A549 (cell line): ENCODE results near the gene ZNF557. TPM values are rescaled to one million over a fixed set of nuclear protein-coding genes. Genes with fewer than 3 reads are reported as not detected.

Experiments
- ATAC-seq, 2 experiments: fragments of 200-7000 bp in 1 of 2; fragments of >200 bp in 1 of 2; cut with Nextera tagmentation in 1 of 2; cut with Tn5 transposase in 1 of 2; 3 replicates each; pipeline versions ENCODE4 v1.8.0 to v1.9.1; 2018 to 2020; ENCODE audit warnings: mild to moderate bottlenecking in 1 of 2, moderate library complexity in 1 of 2
- CTCF ChIA-PET: fragments of 300-600 bp; sonication (Branson Sonifier 250); formaldehyde crosslinking; extraction: SDS; loops from one replicate; lab custom pipeline; 2021; ENCODE audit warnings: antibody characterized with exemption, inconsistent platforms; lab: Yijun Ruan, JAX
- POLR2A ChIA-PET: fragments of 350-600 bp; formaldehyde crosslinking; extraction: SDS; loops from one replicate; lab custom pipeline; 2021; ENCODE audit warnings: antibody characterized with exemption, inconsistent platforms; lab: Yijun Ruan, JAX
- DNase-seq, 2 experiments: peaks; one replicate each; pipeline versions ENCODE4 v3.0.0 to v3.0.0-alpha.2; 2011 to 2016; ENCODE audit warnings: low read depth in 1 of 2, low spot score in 1 of 2
- FAIRE-seq: peaks from 2 replicates; lab custom pipeline; 2011; peaks lifted over from hg19 to GRCh38; lab: Jason Lieb, UNC
- H3K27ac ChIP-seq, 2 experiments: fragments of >200 bp; sonication (Bioruptor Twin); formaldehyde crosslinking; 3 replicates each; pipeline ENCODE4 v1.5.1; 2016 to 2017
- H3K4me1 ChIP-seq: fragments of >200 bp; sonication (Bioruptor Twin); formaldehyde crosslinking; 3 replicates; pipeline ENCODE4 v1.6.1; 2016
- H3K4me2 ChIP-seq: fragments of >200 bp; sonication (Bioruptor Twin); formaldehyde crosslinking; 3 replicates; pipeline ENCODE4 v1.6.1; 2016
- H3K4me3 ChIP-seq: fragments of >200 bp; sonication (Bioruptor Twin); formaldehyde crosslinking; 3 replicates; pipeline ENCODE4 v1.5.1; 2016
- H3K9me3 ChIP-seq: fragments of >200 bp; sonication (Bioruptor Twin); formaldehyde crosslinking; 3 replicates; pipeline ENCODE4 v1.6.1; 2016
- CHD2 ChIP-seq: fragments of 150-350 bp; IDR thresholded peaks from 2 replicates; pipeline ENCODE4 v1.6.1; 2014; ENCODE audit warnings: low read length; ENCODE audit not compliant: partially characterized antibody
- EHMT2 ChIP-seq: fragments of 200-600 bp; sonication (generic); IDR thresholded peaks from 2 replicates; pipeline ENCODE4 v1.6.1; 2016; ENCODE audit warnings: antibody characterized with exemption, low read depth, mild to moderate bottlenecking, moderate library complexity
- EP300 ChIP-seq, 2 experiments: fragments of >200 bp; sonication (Bioruptor Twin); formaldehyde crosslinking; IDR thresholded peaks; 2 replicates in 1 of 2; 3 replicates in 1 of 2; pipeline ENCODE4 v1.6.1; 2016 to 2017
- FOSB ChIP-seq: fragments of 250-450 bp; sonication (Bioruptor Pico); IDR thresholded peaks from 2 replicates; pipeline ENCODE4 v1.5.0; 2020; ENCODE audit warnings: mild to moderate bottlenecking, moderate library complexity
- HOXB5 ChIP-seq: fragments of 250-450 bp; sonication (Bioruptor Pico); IDR thresholded peaks from 2 replicates; pipeline ENCODE4 v1.5.0; 2020; ENCODE audit warnings: mild to moderate bottlenecking, moderate library complexity
- KDM5A ChIP-seq: fragments of 200-600 bp; sonication (generic); IDR thresholded peaks from 2 replicates; pipeline ENCODE4 v1.6.1; 2016; ENCODE audit warnings: antibody characterized with exemption, mild to moderate bottlenecking
- MAZ ChIP-seq: fragments of 150-350 bp; IDR thresholded peaks from 2 replicates; pipeline ENCODE4 v1.6.1; 2014; ENCODE audit warnings: antibody characterized with exemption, low read depth, low read length, borderline replicate concordance
- SMC3 ChIP-seq: fragments of >200 bp; sonication (Bioruptor Twin); formaldehyde crosslinking; IDR thresholded peaks from 3 replicates; pipeline ENCODE4 v1.6.1; 2018; ENCODE audit warnings: inconsistent platforms
- TP53 ChIP-seq: fragments of 250-450 bp; sonication (Bioruptor Pico); IDR thresholded peaks from 2 replicates; pipeline ENCODE4 v1.5.0; 2021; ENCODE audit warnings: mild to moderate bottlenecking, moderate library complexity
- ZSCAN20 ChIP-seq: fragments of 250-450 bp; sonication (Bioruptor Pico); IDR thresholded peaks from 2 replicates; pipeline ENCODE4 v1.8.0; 2022; ENCODE audit warnings: mild to moderate bottlenecking, moderate library complexity
- WGBS: methylation state at CpG from one replicate; pipeline ENCODE4 v1.1.6; 2017; ENCODE audit errors: missing lambda C conversion rate; 5-methylcytosine and 5-hydroxymethylcytosine counted together
- polyA plus RNA-seq, 4 experiments: library from polyadenylated mRNA; depleted of rRNA in 3 of 4; stranded (reverse); fragments of >200 nt; fragmentation: RNase III in 1 of 4; extraction: RNeasy Plus Mini Kit Qiagen cat#74134 plus additional on column Dnase treatment in 1 of 4; gene quantifications; 2 replicates in 3 of 4; 3 replicates in 1 of 4; pipeline ENCODE4 v1.2.3, GENCODE V29; 2011 to 2017
- TF ChIP-seq, protein P1 (sequence below): IDR thresholded peaks from 2 replicates; pipeline ENCODE4 v1.6.1; 2012; ENCODE audit warnings: low read depth, borderline replicate concordance
- TF ChIP-seq, protein P2 (sequence below): IDR thresholded peaks from 2 replicates; pipeline ENCODE4 v1.6.1; 2012
- TF ChIP-seq, protein P3 (sequence below): fragments of >200 bp; sonication (Bioruptor Twin); formaldehyde crosslinking; IDR thresholded peaks from 3 replicates; pipeline ENCODE4 v1.5.1; 2016
- TF ChIP-seq, protein P4 (sequence below): fragments of 150-350 bp; IDR thresholded peaks from 2 replicates; pipeline ENCODE4 v1.6.1; 2014; ENCODE audit warnings: low read depth, mild to moderate bottlenecking, low read length
- TF ChIP-seq, protein P5 (sequence below): fragments of 200-600 bp; sonication (generic); IDR thresholded peaks from 2 replicates; pipeline ENCODE4 v1.6.1; 2016; ENCODE audit warnings: antibody characterized with exemption, mild to moderate bottlenecking, moderate library complexity

The ZNF557 gene
- polyA plus RNA-seq, 2 of the 4 experiments (the other 2 are of a cell fraction) = 2.3 to 4.2 TPM

DNA sequence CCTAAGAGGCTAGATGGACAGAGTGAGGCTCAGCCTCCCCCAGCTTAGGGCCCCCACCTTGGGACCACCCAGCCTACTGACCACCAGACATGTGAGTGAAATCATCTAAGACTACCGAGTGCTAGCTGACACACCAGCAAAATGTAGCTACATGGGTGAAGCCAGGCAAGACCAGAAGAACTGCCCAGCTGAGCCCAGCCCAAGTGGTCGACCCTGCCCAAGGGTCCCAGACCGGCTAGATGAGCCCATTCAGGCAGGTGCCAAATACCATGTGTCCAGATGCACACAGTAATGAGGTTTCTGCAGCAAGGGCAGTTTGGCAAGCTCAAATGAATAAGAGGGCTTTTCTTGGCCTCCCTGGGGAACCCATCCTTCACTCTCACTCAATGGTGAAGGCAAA, 56.6 kb downstream of the ZNF557 start:
- POLR2A ChIA-PET = no interaction called here
- no peak overlapping the region for H3K4me2 ChIP-seq
- no peak overlapping the region for H3K4me3 ChIP-seq
- DNase-seq (no peak), ATAC-seq (no peak), FAIRE-seq (no peak)
- peaks cover 7% of the 10 kb centered on the region; the same call in 1 of the 3 replicates for H3K9me3 ChIP-seq
- no peaks in the 10 kb centered on the region for H3K4me1 ChIP-seq
- no peak overlapping the region for H3K27ac ChIP-seq
- WGBS = no CpG with 5 or more reads among the region's 3 CpGs
- TF ChIP-seq MAZ = no peak
- TF ChIP-seq, protein P1, sequence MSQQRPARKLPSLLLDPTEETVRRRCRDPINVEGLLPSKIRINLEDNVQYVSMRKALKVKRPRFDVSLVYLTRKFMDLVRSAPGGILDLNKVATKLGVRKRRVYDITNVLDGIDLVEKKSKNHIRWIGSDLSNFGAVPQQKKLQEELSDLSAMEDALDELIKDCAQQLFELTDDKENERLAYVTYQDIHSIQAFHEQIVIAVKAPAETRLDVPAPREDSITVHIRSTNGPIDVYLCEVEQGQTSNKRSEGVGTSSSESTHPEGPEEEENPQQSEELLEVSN = no peak
- no peak for TF ChIP-seq ZSCAN20 (CRISPR knock-in tag)
- TF ChIP-seq, protein P2, sequence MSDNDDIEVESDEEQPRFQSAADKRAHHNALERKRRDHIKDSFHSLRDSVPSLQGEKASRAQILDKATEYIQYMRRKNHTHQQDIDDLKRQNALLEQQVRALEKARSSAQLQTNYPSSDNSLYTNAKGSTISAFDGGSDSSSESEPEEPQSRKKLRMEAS = no peak
- TF ChIP-seq, protein P3, sequence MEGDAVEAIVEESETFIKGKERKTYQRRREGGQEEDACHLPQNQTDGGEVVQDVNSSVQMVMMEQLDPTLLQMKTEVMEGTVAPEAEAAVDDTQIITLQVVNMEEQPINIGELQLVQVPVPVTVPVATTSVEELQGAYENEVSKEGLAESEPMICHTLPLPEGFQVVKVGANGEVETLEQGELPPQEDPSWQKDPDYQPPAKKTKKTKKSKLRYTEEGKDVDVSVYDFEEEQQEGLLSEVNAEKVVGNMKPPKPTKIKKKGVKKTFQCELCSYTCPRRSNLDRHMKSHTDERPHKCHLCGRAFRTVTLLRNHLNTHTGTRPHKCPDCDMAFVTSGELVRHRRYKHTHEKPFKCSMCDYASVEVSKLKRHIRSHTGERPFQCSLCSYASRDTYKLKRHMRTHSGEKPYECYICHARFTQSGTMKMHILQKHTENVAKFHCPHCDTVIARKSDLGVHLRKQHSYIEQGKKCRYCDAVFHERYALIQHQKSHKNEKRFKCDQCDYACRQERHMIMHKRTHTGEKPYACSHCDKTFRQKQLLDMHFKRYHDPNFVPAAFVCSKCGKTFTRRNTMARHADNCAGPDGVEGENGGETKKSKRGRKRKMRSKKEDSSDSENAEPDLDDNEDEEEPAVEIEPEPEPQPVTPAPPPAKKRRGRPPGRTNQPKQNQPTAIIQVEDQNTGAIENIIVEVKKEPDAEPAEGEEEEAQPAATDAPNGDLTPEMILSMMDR = no peak
- no peak for TF ChIP-seq EP300 (IDR thresholded peaks at IDR 0.05)
- TF ChIP-seq CHD2 = no peak
- CTCF ChIA-PET = interaction anchor here (1.1 to 1.4 kb wide), 3 partner anchors 9 to 255 kb away, joined by 5 to 6 read pairs (median 5); no protein-coding TSS in a partner anchor

DNA sequence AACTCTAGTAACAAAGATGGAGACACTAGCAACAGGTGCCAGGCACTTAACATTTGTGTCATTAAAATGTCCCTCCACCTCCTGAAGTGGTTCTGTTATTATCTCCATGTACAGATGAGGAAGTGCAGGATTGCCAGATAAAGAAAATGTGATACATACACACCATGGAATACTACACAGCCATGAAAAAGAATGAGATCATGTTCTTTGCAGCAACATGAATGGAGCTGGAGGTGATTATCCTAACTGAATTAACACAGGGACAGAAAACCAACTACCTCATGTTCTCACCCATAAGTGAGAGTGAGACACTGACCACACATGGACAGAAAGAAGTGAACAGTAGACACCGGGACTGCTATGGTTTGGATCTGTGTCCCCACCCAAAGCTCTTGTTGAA, 60.5 kb downstream of the ZNF557 start:
- 79% methylated on average over 1 of the region's 1 CpG for WGBS
- Histone ChIP-seq H3K4me2 (no peak overlapping the region), H3K27ac (no peak overlapping the region), H3K4me3 (no peak overlapping the region), H3K9me3 (peaks cover 7% of the 10 kb centered on the region; the same call in 1 of the 3 replicates), H3K4me1 (peaks cover 7% of the 10 kb centered on the region)
- ChIA-PET CTCF (interaction anchor here (1.0 kb wide), 1 partner anchor 224 kb away, joined by 3 read pairs; no protein-coding TSS in a partner anchor), POLR2A (no interaction called here)
- no peak for FAIRE-seq
- no peak for ATAC-seq
- DNase-seq = no peak
- TF ChIP-seq EHMT2 (no peak), HOXB5 (no peak), KDM5A (no peak), SMC3 (no peak), FOSB (CRISPR knock-in tag) (no peak), TP53 (no peak)
- TF ChIP-seq, protein P4, sequence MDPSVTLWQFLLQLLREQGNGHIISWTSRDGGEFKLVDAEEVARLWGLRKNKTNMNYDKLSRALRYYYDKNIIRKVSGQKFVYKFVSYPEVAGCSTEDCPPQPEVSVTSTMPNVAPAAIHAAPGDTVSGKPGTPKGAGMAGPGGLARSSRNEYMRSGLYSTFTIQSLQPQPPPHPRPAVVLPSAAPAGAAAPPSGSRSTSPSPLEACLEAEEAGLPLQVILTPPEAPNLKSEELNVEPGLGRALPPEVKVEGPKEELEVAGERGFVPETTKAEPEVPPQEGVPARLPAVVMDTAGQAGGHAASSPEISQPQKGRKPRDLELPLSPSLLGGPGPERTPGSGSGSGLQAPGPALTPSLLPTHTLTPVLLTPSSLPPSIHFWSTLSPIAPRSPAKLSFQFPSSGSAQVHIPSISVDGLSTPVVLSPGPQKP = no peak
- TF ChIP-seq, protein P5, sequence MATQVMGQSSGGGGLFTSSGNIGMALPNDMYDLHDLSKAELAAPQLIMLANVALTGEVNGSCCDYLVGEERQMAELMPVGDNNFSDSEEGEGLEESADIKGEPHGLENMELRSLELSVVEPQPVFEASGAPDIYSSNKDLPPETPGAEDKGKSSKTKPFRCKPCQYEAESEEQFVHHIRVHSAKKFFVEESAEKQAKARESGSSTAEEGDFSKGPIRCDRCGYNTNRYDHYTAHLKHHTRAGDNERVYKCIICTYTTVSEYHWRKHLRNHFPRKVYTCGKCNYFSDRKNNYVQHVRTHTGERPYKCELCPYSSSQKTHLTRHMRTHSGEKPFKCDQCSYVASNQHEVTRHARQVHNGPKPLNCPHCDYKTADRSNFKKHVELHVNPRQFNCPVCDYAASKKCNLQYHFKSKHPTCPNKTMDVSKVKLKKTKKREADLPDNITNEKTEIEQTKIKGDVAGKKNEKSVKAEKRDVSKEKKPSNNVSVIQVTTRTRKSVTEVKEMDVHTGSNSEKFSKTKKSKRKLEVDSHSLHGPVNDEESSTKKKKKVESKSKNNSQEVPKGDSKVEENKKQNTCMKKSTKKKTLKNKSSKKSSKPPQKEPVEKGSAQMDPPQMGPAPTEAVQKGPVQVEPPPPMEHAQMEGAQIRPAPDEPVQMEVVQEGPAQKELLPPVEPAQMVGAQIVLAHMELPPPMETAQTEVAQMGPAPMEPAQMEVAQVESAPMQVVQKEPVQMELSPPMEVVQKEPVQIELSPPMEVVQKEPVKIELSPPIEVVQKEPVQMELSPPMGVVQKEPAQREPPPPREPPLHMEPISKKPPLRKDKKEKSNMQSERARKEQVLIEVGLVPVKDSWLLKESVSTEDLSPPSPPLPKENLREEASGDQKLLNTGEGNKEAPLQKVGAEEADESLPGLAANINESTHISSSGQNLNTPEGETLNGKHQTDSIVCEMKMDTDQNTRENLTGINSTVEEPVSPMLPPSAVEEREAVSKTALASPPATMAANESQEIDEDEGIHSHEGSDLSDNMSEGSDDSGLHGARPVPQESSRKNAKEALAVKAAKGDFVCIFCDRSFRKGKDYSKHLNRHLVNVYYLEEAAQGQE = no peak
- TF ChIP-seq, protein P1 = no peak
- TF ChIP-seq, all 56 proteins: peak for 0
